GM21367 (cell line): ENCODE results near the gene STAG3.
"Not testable (repeated sequence)": the region's sequence is repeated elsewhere in the genome, so short reads cannot be mapped to it uniquely, and the experiment has no call there.

ENCODE experiments used
- ATAC-seq: cut with Tn5 transposase; IDR thresholded peaks from one replicate; pipeline ENCODE4 v1.9.1; 2021; ENCODE audit not compliant: unreplicated experiment

The STAG3 gene

DNA sequence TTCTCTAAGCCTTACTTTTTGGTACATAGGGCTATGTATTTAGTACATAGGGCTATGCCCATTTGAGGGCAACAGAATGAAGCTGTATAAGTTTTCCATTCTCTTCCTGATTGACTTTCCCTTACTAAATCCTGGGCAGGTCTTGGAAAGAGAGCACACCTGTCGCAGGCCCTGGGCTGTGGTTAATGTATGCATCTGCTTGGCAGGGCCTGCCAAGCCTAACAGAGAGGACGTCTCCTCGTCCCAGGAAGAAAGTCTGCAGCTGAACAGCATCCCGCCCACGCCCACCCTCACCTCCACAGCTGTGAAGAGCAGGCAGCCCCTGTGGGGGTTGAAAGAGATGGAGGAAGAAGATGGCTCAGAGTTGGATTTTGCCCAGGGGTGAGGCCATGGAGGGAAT is 33.1 kb downstream of the STAG3 start:
- no peak for ATAC-seq

DNA sequence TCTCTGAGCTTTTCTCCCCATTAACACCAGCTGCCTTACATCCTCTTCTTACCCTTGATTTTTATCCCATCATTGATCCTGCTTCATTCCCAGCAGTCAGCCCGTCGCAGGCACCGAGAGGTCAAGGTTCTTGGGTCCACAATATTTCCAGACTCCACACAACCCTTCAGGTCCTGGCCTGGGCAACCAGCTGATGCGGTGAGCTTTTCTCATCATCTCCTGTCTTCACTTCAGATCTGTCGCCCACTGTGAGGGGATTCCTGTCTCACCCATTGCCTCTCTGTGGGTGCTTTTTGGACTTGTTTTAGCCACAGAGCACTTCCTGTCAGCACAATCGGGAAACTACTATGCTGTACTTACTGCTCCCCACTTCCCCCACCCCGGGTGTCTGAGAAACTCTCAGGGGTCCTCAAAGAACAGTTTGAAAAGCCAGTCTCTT is 33.6 kb downstream of the STAG3 start:
- ATAC-seq: no peak

DNA sequence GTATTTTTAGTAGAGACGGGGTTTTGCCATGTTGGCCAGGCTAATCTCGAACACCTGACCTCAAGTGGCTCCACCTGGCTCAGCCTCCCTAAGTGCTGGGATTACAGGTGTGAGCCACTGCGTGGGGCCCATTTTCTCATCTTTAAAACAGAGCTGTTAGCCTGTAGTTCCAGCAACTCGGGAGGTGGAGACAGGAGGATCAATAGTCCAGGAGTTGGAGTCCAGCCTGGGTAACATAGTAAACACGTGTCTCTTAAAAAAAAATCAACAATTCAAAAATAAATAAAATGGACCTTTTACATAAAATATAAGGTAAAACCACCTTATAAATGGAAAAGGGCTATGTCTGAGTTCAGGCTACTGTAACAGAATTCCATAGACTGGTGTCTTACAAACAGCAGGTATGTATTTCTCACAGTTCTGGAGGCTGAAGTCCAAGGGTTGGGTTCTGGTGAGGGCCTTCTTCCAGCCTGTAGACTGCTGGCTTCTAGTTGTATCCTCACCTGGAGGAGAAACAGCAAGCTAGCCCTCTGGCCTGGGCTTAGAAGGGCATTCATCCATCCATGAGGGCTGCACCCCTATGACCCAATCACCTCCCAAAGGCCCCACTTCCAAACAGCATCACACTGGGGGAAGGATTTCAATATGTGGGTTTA is 35.0 kb downstream of the STAG3 start:
- ATAC-seq: no peak

- no peak for ATAC-seq
These were observed 36.0 kb downstream of the STAG3 start for GRCh38 chr7:100213672-100214071.

DNA sequence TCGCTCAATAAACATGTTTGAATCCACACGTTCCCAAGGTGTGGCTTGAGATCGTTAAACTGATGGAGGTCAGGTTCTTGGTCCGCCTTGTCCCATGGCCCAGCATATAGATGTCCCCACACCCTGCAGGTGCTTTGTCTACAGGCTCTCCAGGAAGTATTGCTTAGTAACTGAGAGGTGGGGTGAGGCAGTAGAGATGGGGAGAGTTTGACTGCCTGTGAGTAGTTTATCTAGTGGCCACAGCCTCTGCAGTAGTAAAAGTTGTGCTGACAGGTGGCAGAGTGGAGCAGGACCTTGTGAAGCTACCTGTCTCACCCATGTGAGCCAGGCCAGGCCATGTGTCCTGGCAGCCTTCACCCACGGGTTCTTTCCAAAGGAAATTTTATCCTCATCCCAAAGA is 36.6 kb downstream of the STAG3 start:
- ATAC-seq: not testable (repeated sequence)

DNA sequence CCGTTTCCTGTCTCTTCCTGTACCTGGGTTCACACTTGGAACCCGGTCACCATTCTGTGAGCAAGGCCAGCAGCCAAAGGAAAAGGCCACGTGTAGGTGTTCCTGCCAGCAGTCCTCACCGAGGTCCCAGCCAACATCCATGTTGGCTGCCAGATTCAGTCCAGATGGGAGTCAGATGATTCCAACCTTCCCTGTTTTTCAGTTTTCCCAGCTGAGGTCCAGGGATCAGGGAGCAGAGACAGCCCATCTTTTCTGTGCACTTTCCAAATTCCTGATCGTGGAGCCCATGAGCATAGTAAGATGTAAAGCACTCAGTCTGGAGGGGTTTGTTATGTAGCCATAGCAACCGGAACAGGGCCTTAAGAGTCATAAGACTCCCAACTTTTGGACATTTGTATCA is 38.2 kb downstream of the STAG3 start:
- no peak for ATAC-seq

- peak; percentile 13 for ATAC-seq
These were observed 40.2 kb downstream of the STAG3 start for GRCh38 chr7:100217934-100218333.

DNA sequence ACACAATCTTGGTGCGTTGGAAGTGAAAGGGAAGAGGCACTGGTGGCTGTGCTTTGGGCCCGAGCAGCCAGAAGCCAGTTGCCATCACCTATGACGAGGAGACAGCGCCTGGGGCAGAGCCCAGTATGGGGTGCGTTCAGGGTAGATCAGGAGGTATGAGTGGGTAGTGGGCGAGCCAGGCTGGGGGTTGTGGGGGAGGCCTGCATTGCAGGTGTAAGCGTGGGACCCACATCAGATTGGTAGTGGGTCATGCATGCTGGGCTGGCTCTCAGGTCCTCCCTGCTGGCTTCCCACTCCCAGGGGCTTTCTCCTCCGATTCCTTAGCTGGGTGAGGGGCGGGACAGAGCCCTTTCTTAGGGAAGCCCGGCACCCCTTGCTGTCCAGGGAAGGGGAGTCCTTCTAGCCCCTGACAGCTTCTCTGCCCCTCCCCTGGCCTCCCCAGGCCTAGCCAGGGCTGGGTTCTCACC is 41.6 kb downstream of the STAG3 start:
- ATAC-seq: no peak

DNA sequence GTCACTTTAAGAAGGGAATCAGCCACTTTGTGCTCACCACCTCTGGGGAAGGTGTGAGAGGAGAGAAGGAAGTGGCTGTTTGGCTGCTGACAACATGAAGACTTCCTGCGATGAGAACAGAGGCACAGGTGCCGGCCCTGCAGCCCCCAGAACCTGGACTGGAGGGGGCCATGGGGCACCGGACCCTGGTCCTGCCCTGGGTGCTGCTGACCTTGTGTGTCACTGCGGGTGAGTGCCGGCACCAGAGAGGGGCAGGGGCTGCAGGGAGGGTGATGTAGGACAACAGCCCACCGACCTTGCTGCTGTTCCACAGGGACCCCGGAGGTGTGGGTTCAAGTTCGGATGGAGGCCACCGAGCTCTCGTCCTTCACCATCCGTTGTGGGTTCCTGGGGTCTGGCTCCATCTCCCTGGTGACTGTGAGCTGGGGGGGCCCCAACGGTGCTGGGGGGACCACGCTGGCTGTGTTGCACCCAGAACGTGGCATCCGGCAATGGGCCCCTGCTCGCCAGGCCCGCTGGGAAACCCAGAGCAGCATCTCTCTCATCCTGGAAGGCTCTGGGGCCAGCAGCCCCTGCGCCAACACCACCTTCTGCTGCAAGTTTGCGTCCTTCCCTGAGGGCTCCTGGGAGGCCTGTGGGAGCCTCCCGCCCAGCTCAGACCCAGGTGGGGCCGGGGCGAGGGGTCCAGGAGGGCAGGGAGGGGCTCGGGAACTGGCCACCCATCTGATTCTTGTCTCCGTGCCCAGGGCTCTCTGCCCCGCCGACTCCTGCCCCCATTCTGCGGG is 42.3 kb downstream of the STAG3 start, which contains the start of gene PVRIG:
PVRIG (plus strand) TSS at position 149 of the 785 bp plus-strand sequence; CDS start at position 171, 22 bp downstream.
- not testable (repeated sequence) for ATAC-seq

DNA sequence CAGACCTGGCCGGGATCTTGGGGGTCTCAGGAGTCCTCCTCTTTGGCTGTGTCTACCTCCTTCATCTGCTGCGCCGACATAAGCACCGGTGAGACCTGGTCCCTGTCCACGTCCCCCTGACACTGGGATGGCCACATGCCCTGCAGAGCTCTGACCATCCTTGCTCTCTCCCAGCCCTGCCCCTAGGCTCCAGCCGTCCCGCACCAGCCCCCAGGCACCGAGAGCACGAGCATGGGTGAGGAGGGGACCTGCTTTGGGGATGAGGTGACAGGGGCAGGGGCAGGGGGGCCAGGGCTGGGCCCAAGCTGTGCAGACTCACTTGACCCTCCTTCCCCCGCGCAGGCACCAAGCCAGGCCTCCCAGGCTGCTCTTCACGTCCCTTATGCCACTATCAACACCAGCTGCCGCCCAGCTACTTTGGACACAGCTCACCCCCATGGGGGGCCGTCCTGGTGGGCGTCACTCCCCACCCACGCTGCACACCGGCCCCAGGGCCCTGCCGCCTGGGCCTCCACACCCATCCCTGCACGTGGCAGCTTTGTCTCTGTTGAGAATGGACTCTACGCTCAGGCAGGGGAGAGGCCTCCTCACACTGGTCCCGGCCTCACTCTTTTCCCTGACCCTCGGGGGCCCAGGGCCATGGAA is 43.0 kb downstream of the STAG3 start:
- peak; percentile 5 for ATAC-seq

- peak; percentile 38 for ATAC-seq
These were observed 43.6 kb downstream of the STAG3 start for GRCh38 chr7:100221231-100221718.

GRCh38 chr7:100221767-100222444 is 44.2 kb downstream of the STAG3 start:
- ATAC-seq: no peak

- no peak for ATAC-seq
These were observed 44.9 kb downstream of the STAG3 start for GRCh38 chr7:100222445-100223132.

- ATAC-seq: not testable (repeated sequence)
These were observed 45.7 kb downstream of the STAG3 start for GRCh38 chr7:100223376-100223927.

DNA sequence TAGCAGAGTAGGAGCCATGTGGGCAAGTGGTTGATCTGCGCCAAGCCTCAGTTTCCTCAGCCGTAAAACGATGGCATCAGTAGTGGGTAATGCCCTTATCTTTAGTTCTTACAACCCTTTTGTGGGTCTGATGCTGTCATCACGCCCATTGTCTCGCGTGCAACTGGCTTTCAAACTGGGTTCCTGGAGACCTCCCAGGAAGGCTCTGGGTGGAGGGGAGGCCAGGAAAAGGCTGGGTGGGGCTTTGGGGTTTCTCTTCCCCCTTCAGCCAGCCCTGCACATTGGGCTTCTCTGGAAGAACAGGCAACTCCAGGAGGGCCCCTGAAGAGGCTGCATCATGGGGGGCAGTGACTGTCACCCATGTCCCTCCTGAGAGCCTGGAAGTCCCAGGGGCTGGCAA is 47.2 kb downstream of the STAG3 start:
- not testable (repeated sequence) for ATAC-seq

GRCh38 chr7:100234660-100235317 is 57.1 kb downstream of the STAG3 start:
- ATAC-seq: not testable (repeated sequence)

- ATAC-seq: not testable (repeated sequence)
These were observed 62.3 kb downstream of the STAG3 start for GRCh38 chr7:100239975-100240374.

DNA sequence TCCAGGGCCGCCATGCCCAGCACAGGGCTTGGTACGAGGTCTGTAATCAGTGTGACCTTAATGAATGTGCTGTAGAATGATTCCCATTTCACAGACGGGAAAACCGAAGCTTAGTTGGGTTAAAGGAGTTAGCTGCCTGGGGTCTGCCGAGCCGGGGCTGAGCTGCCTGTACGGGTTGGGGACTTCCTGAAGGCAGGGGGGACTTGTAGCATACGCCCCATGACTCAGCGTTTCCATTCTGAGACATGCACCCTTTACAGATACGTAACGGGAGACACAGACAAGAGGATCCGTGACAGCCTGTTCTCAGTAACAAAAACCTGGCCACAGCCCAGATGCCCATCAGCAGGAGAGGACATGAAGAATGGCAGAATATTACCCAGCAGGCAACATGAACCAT is 65.7 kb downstream of the STAG3 start:
- not testable (repeated sequence) for ATAC-seq

- not testable (repeated sequence) for ATAC-seq
These were observed 67.4 kb downstream of the STAG3 start for GRCh38 chr7:100244988-100245605.
